Measurements from ENCODE around the gene RELL1.

RELL1 gene

DNA sequence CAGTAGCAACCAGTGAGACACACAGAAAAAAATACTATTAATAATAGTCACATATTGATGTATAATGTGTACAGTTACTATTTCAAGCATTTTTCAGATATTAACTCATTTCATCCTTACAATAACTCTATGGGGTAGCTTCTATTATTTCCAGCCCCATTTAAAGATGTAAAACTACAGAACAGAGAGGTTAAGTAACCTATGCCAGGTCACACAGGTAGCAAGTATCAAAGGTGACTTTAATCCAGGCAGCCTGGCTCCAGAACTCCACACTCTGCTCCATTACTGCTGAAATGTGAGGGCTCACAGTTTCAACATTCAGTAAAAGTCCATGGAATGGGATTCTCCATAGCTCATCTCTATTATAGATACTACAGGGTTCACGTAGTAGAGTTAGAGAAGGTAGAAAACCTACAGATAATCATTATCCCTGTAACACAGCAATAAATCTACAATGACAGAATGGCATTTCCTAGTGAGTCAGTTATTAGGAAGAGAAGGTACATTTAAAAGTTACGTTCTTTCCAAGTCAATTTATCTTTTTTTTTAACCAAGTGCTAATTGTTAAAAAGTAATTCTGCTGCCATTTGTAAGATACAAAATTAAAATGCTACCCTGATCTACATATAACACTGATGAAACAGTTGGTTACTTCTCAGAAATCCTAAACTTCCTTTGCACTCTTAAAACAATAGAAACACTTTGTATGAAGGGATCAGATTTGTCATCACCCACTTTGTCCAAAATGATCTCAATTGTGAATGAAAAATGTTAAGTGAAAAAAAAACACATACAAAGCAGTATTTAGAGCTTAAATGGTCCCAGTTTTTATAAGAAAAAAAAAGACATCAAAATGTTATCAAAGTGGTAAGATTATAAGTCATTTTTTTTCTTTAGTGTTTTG lies 18.7 kb downstream of the RELL1 start:
- in situ Hi-C loops (cut with MboI; ENCODE audit: low sequenced_read_pairs): no loop called here

DNA sequence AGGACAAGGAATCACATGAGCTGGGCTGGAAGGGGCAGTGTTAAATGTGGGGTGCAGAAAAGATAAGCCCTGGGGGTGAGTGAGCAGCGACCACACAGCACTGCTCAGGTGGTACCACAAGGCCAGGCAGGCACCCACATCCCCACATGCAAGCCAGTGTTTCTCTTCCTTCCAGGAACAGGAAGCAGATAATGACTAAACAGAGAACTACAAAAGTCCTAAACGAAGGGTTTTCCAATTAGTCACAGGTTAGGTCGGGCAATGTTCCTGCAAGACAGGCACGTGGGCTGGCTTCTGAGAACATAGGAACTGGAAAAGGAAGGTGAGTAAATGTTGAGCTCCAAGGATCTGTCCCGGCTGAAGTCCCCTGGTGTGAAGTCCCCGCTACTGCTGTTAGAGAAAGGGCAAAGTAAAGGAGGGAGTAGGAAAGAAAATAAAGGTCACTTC lies 19.5 kb downstream of the RELL1 start:
- in situ Hi-C loops (cut with MboI; ENCODE audit: low sequenced_read_pairs): no loop called here

DNA sequence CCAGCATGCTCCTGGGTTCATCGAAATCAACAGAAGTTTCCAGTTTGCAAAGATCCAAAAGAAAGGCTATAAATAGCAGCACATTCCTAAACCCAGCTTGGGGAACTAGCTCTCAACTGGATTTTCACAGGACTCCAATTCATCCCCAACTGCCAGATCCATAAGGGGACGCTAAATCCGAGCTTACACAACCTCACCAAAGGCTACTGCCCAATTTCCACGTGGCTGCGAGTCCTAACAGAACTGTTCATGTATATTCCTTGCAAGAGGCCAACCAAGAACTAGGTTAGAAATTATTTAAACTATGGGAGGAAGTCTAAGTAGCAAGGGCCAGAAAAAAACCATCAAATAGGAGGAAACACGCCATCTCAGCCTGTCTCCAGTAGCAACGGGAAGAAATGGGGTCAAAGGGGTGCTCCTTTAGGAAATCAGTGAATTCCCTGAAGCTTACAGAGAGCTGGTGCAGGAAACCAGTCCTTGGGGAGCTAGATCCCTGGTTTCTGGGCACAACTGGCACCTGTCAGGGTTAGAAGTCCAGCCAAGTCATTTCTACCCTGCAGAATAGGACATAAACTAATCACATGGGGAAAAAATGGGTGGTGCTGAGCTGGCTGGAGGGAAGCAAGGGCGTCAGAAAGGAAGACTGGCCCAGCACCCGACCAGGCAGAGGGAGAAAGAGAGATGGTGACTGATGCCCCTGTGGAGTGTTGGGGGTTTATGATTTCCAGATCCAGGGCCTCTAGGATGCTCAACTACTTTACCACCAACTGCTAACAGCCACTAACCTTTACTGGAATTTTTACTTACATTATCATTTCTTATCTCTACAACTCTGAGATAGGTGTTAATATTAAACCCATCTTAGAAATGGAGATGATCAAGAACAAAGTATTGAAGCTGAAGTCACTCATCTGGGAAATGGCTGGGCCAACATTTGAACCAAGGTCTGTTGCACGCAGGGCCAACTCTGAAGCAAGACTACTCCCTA lies 20.5 kb downstream of the RELL1 start:
- in situ Hi-C loops (cut with MboI; ENCODE audit: low sequenced_read_pairs): no loop called here

DNA sequence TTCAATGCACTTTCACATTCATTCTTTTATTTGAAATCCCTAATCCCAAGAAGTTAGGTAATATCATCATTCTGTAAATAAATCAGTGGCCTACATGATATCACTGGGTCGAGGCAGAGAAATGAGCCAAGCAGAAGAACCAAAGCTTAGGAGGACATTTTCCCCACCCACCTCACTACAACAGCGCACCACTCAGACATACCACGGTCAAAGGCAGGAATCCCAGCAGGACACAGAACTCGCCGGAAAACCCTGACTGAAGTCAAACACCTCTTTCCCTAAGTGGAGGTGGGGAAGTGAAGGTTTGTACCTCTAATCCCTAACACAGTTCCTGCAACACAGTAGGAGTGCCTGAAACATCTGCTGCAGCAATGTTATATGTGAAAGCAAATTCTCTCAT lies 21.5 kb downstream of the RELL1 start:
- in situ Hi-C loops (cut with MboI; ENCODE audit: low sequenced_read_pairs): no loop called here

DNA sequence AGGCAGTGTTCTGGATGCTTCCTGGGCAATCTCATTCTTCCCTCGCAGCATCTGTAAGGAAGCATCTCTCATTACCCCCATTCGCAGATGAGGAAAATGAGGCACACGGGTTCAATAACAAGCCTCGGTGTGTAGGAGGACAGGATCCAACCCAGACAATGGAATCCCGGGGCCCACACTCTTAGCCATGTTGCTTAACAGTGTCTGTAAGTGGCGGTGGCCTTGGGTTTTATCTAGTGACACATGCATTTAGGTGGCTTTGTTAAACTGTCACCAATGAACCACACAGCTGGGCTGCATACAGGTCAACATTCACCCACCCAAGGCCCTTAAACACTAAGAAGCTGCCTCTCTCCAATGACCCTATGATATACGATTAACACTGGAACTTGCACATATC lies 22.6 kb downstream of the RELL1 start:
- in situ Hi-C loops (cut with MboI; ENCODE audit: low sequenced_read_pairs): no loop called here

DNA sequence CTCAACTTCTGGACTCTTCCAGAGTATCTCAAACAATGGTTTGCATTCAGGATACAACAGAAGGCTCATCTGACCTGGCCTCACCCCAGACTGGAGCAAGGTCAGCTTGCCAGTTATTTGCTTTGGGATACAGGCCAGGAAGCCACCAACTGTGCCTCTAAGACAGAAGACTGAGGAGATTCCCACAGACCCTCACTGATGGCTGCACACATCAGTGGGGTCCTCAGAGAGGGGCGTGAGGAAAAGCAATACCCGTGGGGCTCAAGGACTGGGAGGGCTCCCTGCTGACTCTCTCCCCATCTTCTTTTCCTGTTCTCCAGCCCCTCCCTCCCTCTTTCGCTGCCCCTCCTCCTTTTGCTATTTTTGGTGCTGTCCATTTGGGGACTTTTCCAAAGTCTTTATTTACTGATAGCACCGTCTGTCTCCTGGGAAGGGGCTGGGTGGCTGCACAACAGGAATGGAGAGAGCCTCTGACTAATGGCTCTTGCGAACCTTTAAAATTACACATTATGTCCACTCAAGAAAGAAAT lies 23.2 kb downstream of the RELL1 start:
- in situ Hi-C loops (cut with MboI; ENCODE audit: low sequenced_read_pairs): no loop called here

DNA sequence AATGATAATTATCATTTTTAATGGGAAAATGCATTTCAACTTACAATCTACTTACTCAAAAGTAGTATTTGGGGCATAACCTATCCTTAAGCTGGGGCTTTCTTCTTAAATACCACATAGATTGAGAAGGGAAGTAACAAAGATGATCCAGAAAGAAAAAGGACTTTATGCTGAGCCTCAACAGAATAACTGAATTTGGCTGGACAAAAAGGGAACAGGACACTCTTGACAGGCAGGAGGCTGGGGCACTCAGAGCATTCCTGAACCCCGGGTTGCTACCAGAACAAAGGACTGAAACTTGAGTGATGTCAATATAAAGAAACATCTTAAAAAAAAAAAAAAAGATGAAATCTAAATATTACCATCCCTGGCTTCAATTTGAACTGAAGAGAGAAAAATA lies 23.9 kb downstream of the RELL1 start:
- in situ Hi-C loops (cut with MboI; ENCODE audit: low sequenced_read_pairs): no loop called here

DNA sequence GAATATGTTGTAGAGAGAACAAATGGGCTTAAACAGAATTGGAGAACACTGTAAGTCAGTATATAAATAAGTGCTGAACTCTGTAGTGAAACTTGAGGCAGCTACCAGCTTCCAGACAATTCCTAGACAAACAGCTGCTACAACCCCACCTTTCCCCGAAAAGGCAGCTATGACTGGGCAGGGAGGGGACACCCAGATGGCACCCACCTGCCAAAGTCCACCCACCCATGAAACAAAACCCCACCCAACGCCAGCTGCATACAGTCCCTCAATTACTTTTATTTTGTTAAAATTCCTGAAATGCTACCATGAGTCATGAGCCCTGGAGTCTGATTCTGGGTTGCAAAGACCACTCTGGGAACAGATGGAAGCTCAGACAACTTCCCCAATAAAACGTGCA lies 24.4 kb downstream of the RELL1 start:
- in situ Hi-C loops (cut with MboI; ENCODE audit: low sequenced_read_pairs): no loop called here

DNA sequence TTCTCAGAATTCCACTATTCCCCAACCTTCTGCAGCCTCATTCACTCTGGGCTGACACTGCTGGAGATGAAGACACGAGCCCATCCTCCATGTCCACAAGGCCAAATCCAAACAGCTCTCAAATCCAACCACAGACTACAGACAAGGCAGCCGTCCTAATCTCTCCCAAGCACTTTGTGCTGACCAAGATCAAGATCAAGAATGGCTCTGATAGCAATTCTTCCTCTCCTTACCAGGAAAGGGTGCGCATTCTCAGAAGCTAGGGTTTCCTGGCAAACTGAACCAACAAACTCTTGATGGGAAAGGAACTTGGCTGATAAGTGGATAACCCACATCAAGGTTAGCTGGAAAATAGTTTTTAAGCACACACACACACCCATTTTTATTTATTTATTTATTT lies 26.5 kb downstream of the RELL1 start:
- in situ Hi-C loops (cut with MboI; ENCODE audit: low sequenced_read_pairs): no loop called here

DNA sequence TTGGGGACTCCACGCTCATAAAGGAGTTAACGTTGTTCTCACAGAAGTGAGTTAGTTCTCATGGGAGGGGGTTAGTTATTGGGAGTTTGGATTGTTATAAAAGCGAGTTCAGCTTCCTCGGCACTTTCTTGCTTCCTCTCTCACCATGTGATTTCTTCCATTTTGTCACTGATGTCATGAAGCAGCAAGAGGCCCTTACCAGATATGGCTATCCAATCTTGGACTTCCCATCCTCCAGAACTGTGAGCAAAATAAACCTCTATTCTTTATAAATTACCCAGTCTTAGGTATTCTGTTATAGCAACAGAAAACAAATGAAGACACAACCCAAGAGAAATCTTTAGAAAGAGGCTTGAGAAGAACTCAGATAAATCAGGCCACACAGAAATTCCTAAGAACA lies 29.5 kb downstream of the RELL1 start:
- in situ Hi-C loops (cut with MboI; ENCODE audit: low sequenced_read_pairs): no loop called here

DNA sequence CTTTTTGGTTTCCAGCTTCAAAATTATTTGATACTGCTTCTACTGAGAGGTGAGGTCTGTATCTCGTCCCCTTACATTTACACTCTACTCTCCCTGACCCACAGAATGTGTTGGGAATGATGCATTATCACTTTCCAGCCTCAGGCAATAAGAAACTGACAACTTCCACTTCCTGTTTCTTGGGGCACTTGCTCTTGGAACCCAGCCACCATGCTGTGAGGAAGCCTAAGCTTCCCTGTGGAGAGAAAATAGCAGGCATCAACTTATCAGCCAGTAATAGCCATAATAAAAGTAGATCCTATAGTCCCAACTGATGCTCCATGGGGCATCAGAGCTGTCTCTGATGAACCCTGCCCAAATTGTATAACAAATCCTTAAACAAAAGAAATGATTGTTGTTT lies 32.6 kb downstream of the RELL1 start:
- in situ Hi-C loops (cut with MboI; ENCODE audit: low sequenced_read_pairs): no loop called here

DNA sequence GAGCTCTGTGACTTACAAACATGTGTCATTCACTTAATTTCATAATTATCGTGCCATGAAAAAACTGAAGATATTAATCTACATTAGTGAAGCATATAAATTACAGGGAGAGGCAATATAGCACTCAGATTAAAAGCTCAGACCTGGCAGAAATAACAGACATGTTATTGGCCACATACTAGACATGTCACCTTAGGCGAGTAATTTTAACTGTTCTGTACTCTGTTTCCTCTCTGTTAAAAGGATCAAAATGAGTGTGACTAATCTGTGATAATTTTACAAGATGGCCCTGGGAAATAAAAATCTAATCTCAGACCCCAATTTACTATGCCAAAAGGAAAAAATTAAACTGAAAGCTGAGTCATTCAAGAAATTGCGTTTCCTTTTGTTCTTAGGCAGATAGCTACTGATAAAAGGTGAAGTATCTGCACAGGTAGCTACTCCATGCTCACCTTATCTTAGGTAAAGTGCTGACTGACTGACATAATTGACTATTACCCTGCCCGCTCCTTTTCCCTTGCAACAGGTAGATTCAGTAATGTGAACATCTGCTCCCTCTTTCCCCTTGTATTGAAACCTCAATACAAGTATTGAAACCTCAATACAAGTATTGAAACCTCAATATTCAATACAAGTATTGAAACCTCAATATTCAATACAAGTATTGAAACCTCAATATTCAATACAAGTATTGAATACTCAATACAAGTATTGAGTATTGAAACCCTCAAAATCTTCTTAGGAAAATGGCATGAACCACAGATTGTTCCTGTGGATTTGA lies 33.2 kb downstream of the RELL1 start:
- in situ Hi-C loops (cut with MboI; ENCODE audit: low sequenced_read_pairs): no loop called here

DNA sequence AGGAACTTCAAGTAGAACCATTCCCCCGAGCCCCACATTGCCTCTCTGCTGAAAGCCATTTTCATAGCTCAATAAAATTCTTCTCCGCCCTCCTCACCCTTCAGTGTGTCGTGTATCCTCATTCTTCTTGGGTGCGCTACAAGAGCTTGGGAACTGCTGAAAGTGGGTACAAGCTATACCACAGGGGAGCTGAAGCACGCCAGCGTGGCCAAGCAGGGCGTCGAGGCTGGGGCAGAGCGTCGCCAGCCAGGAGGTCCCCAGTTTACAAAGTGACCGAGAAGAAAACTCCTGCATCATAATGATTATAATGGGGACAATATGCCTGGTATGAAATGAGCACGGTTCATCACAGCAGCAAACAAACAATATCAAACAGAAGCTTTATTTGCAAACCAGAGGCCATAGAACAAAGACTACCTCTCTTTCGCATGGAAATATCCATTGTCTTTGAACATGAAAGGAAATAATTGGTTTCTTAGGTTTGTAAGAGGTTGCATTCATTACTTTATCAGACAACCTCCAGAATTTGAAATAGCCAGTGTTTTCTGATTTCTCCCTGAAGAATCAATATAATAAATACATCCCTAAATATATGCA lies 34.3 kb downstream of the RELL1 start:
- in situ Hi-C loops (cut with MboI; ENCODE audit: low sequenced_read_pairs): no loop called here

DNA sequence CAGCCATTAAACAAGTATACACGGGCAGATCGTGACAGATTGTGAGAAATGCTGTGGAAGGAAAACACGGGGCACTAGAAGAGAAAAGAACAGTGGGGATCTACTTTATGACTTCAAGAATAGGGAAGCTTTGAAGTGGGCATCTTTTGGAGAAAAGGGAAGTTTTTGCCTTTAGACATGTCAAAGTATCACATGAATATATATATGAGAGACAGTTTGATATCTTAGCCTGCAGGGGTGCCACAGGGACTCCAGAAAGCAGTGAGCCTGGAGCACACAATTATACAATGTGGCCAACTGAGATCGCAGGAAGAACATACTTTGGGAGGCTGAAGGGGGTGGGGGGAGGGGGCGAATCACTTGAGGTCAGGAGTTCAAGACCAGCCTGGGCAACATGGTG lies 35.7 kb downstream of the RELL1 start:
- in situ Hi-C loops (cut with MboI; ENCODE audit: low sequenced_read_pairs): no loop called here

DNA sequence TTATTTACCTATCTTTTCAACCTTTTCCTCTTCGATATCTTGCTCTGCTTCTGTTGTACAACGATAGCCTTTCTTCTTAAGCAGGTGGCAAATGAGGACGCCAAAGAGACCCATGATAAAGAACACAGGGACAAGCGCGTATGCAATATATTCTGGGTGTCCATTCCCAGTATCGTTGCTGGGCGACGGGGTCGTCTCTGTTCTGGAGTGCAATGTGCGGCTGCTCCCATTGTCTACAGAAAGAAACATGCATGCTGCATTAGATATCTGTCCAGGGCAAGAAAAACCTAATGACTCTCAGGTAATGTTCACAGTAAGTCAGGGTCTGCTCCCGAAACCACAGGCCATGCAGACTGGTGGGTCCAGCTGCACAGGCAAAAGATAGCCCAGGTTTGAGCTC lies 36.9 kb downstream of the RELL1 start:
- in situ Hi-C loops (cut with MboI; ENCODE audit: low sequenced_read_pairs): no loop called here

DNA sequence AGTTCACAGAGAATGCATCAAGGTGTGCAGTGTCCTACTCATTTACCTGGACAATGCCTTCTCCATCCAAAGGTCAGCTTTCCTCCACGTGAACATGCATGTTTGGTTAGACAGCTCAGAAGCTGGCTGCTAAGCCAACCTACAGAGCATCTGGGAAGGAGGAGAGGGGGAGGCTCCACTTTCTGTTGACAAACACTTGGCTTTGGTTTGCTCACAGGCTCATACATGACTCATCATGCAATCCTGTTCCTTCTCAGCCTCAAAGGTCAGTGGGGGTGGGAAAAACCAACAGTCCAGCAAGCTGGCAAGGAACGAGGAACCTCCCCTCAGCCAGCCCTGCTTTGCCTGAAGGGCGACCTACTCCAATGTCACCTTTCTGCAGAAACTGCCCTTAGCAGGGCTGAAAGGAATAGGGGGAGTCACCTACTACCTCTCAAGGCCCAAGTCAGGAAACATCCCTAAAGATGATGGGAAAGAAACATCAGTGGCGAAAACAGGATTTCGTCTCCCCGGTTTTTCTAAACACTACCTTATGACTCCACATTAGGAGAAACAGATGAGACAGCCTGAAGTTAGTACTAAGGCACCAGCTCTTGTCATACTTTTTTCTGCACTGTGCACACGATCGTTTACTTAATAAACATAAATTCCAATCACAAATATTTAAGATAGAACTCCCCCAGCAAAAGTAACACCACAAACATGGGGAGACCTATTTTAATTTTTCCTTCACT lies 37.9 kb downstream of the RELL1 start:
- in situ Hi-C loops (cut with MboI; ENCODE audit: low sequenced_read_pairs): no loop called here

DNA sequence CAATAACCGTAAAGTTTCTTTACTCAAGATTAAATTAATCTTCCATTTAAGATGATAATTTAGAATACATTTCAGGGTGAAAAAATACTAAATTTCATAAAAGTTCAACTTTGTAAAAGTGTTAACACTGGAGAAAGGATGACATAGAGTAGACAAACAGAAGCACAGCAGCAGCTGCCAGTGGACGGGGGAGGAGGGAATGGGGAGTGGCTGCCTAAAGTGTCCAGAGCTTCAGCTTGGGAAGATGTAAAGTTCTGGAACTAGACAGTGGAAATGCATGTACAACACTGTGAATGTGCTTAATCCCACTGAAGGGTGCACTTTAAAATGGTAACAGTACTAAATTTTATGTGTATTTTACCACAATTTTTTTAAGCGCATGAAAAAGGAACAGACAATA lies 39.9 kb downstream of the RELL1 start:
- in situ Hi-C loops (cut with MboI; ENCODE audit: low sequenced_read_pairs): no loop called here

DNA sequence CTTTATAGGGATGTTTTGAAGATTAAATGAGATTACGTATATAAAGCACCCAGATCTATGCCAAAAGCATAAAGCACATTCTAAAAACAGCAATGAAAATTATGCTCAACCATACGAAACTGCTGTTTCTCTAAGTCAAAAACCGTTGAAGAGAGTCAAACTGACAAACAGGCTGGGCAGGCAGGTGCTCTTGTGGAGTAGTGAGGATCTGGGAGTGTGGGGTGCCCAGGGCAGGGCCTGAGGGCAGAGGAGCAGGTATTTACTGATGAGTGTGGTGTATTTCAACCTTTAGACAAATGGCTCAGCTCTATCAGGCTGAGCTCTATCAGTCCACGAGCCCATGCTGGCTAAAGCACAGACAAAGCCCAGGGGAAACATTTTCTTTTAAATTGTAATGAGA lies 40.4 kb downstream of the RELL1 start:
- in situ Hi-C loops (cut with MboI; ENCODE audit: low sequenced_read_pairs): no loop called here

DNA sequence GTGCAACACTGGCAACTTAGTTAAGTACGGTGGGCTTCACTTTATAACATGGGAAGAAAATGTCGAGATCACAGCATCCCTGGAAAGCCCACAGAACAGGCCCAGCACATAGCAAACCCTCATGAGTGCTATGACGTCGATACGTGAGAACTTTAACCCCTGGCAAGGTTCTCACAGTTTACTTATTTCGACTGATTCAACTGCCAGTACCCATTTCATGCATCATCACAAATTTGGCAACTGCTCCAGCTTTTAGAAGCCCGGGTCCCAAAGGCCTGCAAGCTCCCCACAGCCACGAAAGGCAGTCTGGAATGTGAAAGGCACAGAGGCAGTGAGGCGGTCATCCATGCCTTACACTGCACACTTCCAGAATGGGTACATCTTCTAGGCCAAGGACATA lies 41.2 kb downstream of the RELL1 start:
- in situ Hi-C loops (cut with MboI; ENCODE audit: low sequenced_read_pairs): no loop called here
